22Rv1 (cell line): Measurements from ENCODE around the gene SSTR3.

ENCODE experiments used
- H3K27ac ChIP-seq: fragments of 450-650 bp; 2 replicates; pipeline ENCODE4 v1.5.1; 2017
- ZFX ChIP-seq: fragments of 450-650 bp; IDR thresholded peaks from 2 replicates; pipeline ENCODE4 v1.6.1; 2017; ENCODE audit warnings: antibody characterized with exemption, borderline replicate concordance
- TF ChIP-seq, protein P1 (sequence below): fragments of 450-650 bp; IDR thresholded peaks from 2 replicates; pipeline ENCODE4 v1.5.1; 2017; ENCODE audit warnings: mild to moderate bottlenecking

The SSTR3 gene

GRCh38 chr22:37156686-37157435 is 55.4 kb downstream of the SSTR3 start:
- no peak overlapping the region for H3K27ac ChIP-seq
- no peak for TF ChIP-seq ZFX
- TF ChIP-seq, protein P1, sequence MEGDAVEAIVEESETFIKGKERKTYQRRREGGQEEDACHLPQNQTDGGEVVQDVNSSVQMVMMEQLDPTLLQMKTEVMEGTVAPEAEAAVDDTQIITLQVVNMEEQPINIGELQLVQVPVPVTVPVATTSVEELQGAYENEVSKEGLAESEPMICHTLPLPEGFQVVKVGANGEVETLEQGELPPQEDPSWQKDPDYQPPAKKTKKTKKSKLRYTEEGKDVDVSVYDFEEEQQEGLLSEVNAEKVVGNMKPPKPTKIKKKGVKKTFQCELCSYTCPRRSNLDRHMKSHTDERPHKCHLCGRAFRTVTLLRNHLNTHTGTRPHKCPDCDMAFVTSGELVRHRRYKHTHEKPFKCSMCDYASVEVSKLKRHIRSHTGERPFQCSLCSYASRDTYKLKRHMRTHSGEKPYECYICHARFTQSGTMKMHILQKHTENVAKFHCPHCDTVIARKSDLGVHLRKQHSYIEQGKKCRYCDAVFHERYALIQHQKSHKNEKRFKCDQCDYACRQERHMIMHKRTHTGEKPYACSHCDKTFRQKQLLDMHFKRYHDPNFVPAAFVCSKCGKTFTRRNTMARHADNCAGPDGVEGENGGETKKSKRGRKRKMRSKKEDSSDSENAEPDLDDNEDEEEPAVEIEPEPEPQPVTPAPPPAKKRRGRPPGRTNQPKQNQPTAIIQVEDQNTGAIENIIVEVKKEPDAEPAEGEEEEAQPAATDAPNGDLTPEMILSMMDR: no peak

- H3K27ac ChIP-seq: no peak overlapping the region
- no peak for TF ChIP-seq ZFX
- TF ChIP-seq, protein P1: no peak
Observed at GRCh38 chr22:37155971-37156370, 56.3 kb downstream of the SSTR3 start.

DNA sequence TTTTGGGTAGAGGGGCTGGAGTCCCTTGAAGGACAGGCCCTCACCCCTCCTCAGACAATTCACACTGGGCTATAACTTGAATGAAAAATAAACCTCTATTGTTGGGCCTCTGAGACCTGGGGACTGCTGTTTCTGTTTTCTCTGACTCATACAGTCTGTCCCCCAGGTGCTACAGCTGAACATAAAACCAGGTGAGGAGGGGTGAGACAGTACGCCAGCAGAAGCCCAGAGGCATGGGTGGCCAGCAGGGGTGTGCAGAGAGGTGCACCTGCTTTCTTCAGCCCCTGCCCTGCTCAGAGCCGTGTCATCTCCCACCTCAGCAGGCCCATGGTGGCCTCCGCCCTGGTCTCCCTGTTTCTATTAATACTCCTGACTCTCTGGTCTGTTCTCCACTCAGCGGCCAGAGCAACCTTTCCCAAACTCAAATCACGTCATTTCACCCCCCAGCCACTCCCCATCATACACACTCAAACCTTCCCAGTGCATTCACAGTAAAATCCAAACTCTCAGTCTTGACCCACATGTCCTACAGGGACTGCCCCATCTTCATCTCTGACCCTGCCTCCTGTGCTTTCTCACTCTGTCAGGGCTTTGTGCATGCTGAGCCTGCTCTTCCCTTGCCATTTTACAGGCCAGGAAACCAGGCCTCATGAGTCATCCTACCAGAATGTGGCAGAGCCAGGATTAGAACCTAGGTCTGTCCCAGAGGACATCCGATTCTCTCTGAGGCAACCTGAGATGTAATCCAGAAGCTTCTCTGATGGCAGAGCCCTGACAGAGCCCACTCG is 57.2 kb downstream of the SSTR3 start:
- TF ChIP-seq, protein P1: no peak
- no peak for TF ChIP-seq ZFX
- no peak overlapping the region for H3K27ac ChIP-seq
